Smooth muscle cell (in vitro differentiated cells): ENCODE results near the gene KRTAP5-10. TPM values are rescaled to one million over a fixed set of nuclear protein-coding genes. Genes with fewer than 3 reads are reported as not detected.
"Not testable (repeated sequence)": the region's sequence is repeated elsewhere in the genome, so short reads cannot be mapped to it uniquely, and the experiment has no call there.

Experiments
- DNase-seq: peaks from one replicate; lab custom pipeline; 2025; ENCODE audit not compliant: unreplicated experiment; lab: John Stamatoyannopoulos, UW
- H2AFZ ChIP-seq: fragments of 200-600 bp; sonication (generic); 2 replicates; pipeline ENCODE4 v1.6.0; 2016; ENCODE audit warnings: antibody characterized with exemption, low read depth, mild to moderate bottlenecking
- H3F3A ChIP-seq: fragments of 200-600 bp; sonication (generic); 2 replicates; pipeline ENCODE4 v1.6.0; 2017; ENCODE audit warnings: antibody characterized with exemption, low read depth
- H3K27ac ChIP-seq: fragments of 200-600 bp; sonication (generic); 2 replicates; pipeline ENCODE4 v1.5.1; 2016; ENCODE audit warnings: low read depth, mild to moderate bottlenecking
- H3K27me3 ChIP-seq: fragments of 200-600 bp; sonication (generic); 2 replicates; pipeline ENCODE4 v1.6.1; 2016; ENCODE audit warnings: low read depth, mild to moderate bottlenecking
- H3K36me3 ChIP-seq: fragments of 200-600 bp; sonication (generic); 2 replicates; pipeline ENCODE4 v1.5.1; 2016; ENCODE audit warnings: low read depth
- H3K4me1 ChIP-seq: fragments of 200-600 bp; sonication (generic); 2 replicates; pipeline ENCODE4 v1.5.1; 2016; ENCODE audit warnings: low read depth
- H3K4me2 ChIP-seq: fragments of 200-600 bp; sonication (generic); 2 replicates; pipeline ENCODE4 v1.6.0; 2016; ENCODE audit warnings: mild to moderate bottlenecking
- H3K4me3 ChIP-seq: fragments of 200-600 bp; sonication (generic); 2 replicates; pipeline ENCODE4 v1.5.1; 2016; ENCODE audit warnings: mild to moderate bottlenecking
- H3K79me2 ChIP-seq: fragments of 200-600 bp; sonication (generic); 2 replicates; pipeline ENCODE4 v1.6.0; 2016; ENCODE audit warnings: low read depth, mild to moderate bottlenecking
- H3K9ac ChIP-seq: fragments of 200-600 bp; sonication (generic); 2 replicates; pipeline ENCODE4 v1.6.0; 2016; ENCODE audit warnings: low read depth
- H3K9me3 ChIP-seq: fragments of 200-600 bp; sonication (generic); replicated peaks from 2 replicates; pipeline ENCODE4 v1.5.1; 2016; ENCODE audit warnings: low read depth
- H4K20me1 ChIP-seq: fragments of 200-600 bp; sonication (generic); 2 replicates; pipeline ENCODE4 v1.6.0; 2016; ENCODE audit warnings: low read depth
- CTCF ChIP-seq: fragments of 200-600 bp; sonication (generic); IDR thresholded peaks from 2 replicates; pipeline ENCODE4 v1.5.1; 2017; ENCODE audit warnings: borderline replicate concordance, mild to moderate bottlenecking, antibody characterized with exemption; ENCODE audit not compliant: insufficient read depth, poor library complexity, severe bottlenecking
- WGBS: methylation state at CpG from one replicate; pipeline ENCODE4 v1.1.7; 2016; ENCODE audit warnings: low lambda C conversion rate; 5-methylcytosine and 5-hydroxymethylcytosine counted together
- polyA plus RNA-seq: library from polyadenylated mRNA; unstranded; fragments of >200 nt; fragmentation: Nextera tagmentation; extraction: Ambion mirVana; gene quantifications from 2 replicates; pipeline ENCODE4 v1.2.1, GENCODE V29; 2016
- total RNA-seq: library from RNA; depleted of rRNA; stranded (reverse); fragments of >200 nt; gene quantifications from 2 replicates; pipeline ENCODE4 v1.2.3, GENCODE V29; 2014

The KRTAP5-10 gene
- total and polyA plus RNA-seq, 2 experiments from 2014 or later: not detected

DNA sequence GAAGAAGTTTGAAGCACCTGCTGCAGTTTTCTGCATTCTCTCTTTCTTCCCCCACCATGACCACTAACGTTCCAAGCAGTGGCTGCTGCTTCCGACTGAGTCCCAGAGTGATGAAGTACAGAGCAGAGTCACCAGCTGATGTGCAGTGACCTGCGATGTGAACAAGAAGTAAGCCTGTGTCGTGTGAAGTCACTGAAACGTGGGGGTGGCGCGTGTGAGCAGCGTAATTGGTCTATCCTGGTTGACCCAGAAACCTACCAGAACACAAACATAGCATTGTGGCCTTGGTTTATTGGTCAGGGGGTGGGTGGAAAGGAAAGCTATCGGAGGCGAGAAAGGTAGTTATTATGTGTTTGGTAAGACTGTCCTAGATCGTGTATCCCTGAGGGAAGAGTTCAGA lies 34.8 kb upstream of the KRTAP5-10 start:
- H4K20me1 ChIP-seq: no peaks in the 10 kb centered on the region
- H3K36me3 ChIP-seq: no peaks in the 10 kb centered on the region
- no peak for DNase-seq
- H3K9me3 ChIP-seq: no peaks in the 10 kb centered on the region
- no peak overlapping the region for H2AFZ ChIP-seq
- H3F3A ChIP-seq: no peaks in the 10 kb centered on the region
- H3K9ac ChIP-seq: no peak overlapping the region
- H3K4me2 ChIP-seq: no peak overlapping the region
- no peaks in the 10 kb centered on the region for H3K79me2 ChIP-seq
- no peak overlapping the region for H3K27ac ChIP-seq
- no peaks in the 10 kb centered on the region for H3K4me1 ChIP-seq
- TF ChIP-seq CTCF: no peak
- H3K4me3 ChIP-seq: no peak overlapping the region
- 90% methylated on average over 11 of the region's 11 CpGs for WGBS
- H3K27me3 ChIP-seq: no peaks in the 10 kb centered on the region

DNA sequence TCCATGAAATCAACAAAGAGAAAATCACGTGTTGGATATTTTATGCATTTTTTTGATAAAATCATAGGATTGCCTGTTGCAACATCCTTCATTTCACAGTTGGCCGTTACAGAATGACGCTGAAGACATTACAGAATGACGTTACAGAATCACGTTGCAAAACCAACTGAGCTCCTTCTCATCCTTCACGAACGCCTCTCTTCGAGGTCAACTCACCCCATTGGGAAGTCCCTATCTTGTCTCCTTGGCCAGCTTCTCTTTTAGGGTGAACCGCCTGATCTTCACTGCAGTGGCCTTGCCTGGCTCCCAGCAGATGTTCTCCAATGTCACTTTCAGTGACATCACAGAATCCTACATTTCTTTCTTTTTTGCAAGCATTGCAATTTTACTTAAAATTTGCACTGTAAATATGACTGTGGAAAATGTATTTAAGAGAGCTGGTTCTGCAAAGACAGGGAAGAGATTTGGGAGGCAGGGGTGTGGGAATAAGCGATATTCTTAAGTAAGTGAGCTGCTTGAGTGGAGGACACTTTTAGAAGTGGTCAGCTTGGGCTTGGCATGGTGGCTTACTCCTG lies 33.2 kb upstream of the KRTAP5-10 start:
- no peak overlapping the region for H3K9ac ChIP-seq
- WGBS: 80% methylated on average over 10 of the region's 10 CpGs
- DNase-seq: no peak
- H3K4me3 ChIP-seq: no peak overlapping the region
- no peak overlapping the region for H2AFZ ChIP-seq
- no peaks in the 10 kb centered on the region for H3K79me2 ChIP-seq
- no peaks in the 10 kb centered on the region for H3K9me3 ChIP-seq
- no peak overlapping the region for H3K4me2 ChIP-seq
- no peaks in the 10 kb centered on the region for H3K27me3 ChIP-seq
- H4K20me1 ChIP-seq: no peaks in the 10 kb centered on the region
- no peak for TF ChIP-seq CTCF
- no peaks in the 10 kb centered on the region for H3K4me1 ChIP-seq
- no peak overlapping the region for H3K27ac ChIP-seq
- H3F3A ChIP-seq: no peaks in the 10 kb centered on the region
- no peaks in the 10 kb centered on the region for H3K36me3 ChIP-seq

DNA sequence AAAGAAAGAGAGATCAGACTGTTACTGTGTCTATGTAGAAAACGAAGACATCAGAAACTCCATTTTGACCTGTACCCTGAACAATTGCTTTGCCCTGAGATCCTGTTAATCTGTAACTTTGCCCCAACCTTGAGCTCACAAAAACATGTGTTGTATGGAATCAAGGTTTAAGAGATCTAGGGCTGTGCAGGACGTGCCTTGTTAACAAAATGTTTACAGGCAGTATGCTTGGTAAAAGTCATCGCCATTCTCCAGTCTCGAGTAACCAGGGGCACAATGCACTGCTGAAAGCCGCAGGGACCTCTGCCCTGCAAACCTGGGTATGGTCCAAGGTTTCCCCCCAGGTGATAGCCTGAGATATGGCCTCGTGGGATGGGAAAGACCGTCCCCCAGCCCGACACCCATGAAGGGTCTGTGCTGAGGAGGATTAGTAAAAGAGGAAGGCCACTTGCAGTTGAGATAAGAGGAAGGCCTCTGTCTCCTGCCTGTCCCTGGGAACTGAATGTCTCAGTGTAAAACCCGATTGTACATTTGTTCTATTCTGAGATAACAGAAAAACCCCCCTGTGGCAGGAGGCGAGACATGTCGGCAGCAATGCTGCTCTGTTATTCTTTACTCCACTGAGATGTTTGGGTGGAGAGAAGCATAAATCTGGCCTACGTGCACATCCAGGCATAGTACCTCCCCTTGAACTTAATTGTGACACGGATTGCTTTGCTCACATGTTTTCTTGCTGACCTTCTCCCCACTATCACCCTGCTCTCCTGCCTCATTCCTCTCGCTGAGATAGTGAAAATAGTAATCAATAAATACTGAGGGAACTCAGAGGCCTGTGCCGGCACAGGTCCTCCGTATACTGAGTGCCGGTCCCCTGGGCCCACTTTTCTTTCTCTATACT lies 30.4 kb upstream of the KRTAP5-10 start:
- not testable (repeated sequence) for H4K20me1 ChIP-seq, H3F3A ChIP-seq, H3K9me3 ChIP-seq, DNase-seq, H3K4me3 ChIP-seq, H3K27ac ChIP-seq, H3K4me1 ChIP-seq, H3K27me3 ChIP-seq, H3K79me2 ChIP-seq, H3K4me2 ChIP-seq, H3K36me3 ChIP-seq, H3K9ac ChIP-seq
- WGBS: 68% methylated on average over 17 of the region's 17 CpGs
- H2AFZ ChIP-seq: peak overlapping the region; percentile 66

GRCh38 chr11:71535825-71536224 lies 29.5 kb upstream of the KRTAP5-10 start:
- H3K4me3 ChIP-seq: no peak overlapping the region
- H3K9me3 ChIP-seq: no peaks in the 10 kb centered on the region
- TF ChIP-seq CTCF: no peak
- DNase-seq: no peak
- no peaks in the 10 kb centered on the region for H4K20me1 ChIP-seq
- no peak overlapping the region for H3K4me2 ChIP-seq
- H3K36me3 ChIP-seq: no peaks in the 10 kb centered on the region
- H3K27ac ChIP-seq: no peak overlapping the region
- H3K27me3 ChIP-seq: no peaks in the 10 kb centered on the region
- H3K79me2 ChIP-seq: no peaks in the 10 kb centered on the region
- WGBS: 98% methylated on average over 9 of the region's 9 CpGs
- H3F3A ChIP-seq: no peaks in the 10 kb centered on the region
- no peak overlapping the region for H2AFZ ChIP-seq
- no peak overlapping the region for H3K9ac ChIP-seq
- no peaks in the 10 kb centered on the region for H3K4me1 ChIP-seq
